ENCODE results near the gene C1orf167. TPM values are rescaled to one million over a fixed set of nuclear protein-coding genes. Genes with fewer than 3 reads are reported as not detected.

Gene C1orf167
- total and polyA plus RNA-seq, 10 donors = 0.74 to 4.8 (median 0.88) TPM; not detected in 1

- Histone ChIP-seq H3K36me3 (peaks cover 0 to 16% (median under 1%) of the 10 kb centered on the region in 6 donors), H3K27ac (peak overlapping the region; percentile 43 to 91 (median 76)), H3K4me1 (peaks cover 37 to 56% (median 51%) of the 10 kb centered on the region in 6 donors), H3K9me3 (no peaks in the 10 kb centered on the region), H3K27me3 (replicated peaks in 1 of 7) (no peaks in the 10 kb centered on the region), H3K4me3 (peak overlapping the region in 5 of 8 donors; percentile 10 to 59 (median 25))
- 58 to 67% (median 66%) methylated on average over 14 to 21 of the region's 21 CpGs for WGBS, 5 donors
- TF ChIP-seq POLR2A (IDR thresholded peaks at IDR 0.05) (no peak), POLR2AphosphoS5 (IDR thresholded peaks at IDR 0.05) (peak in 1 of 3 donors; percentile 69), CTCF (IDR thresholded peaks at IDR 0.05 in 8 of 11, conservative IDR thresholded peaks at IDR 0.05 in 3 of 11) (no peak)
- peak; percentile 67 for DNase-seq
- intact Hi-C loops (cut with DNase I; ENCODE audit: low total_unique reads) = no loop called here
Observed at GRCh38 chr1:11784256-11784992, 22.4 kb downstream of the C1orf167 start.

- H3K36me3 ChIP-seq = peaks cover 0 to 23% (median 6%) of the 10 kb centered on the region in 6 donors
- no peaks in the 10 kb centered on the region for H3K27me3 ChIP-seq (replicated peaks in 1 of 7)
- H3K4me1 ChIP-seq = peaks cover 43 to 64% (median 59%) of the 10 kb centered on the region in 6 donors
- intact Hi-C loops (cut with DNase I; ENCODE audit: low total_unique reads) = no loop called here
- peak overlapping the region; percentile 43 to 91 (median 76) for H3K27ac ChIP-seq
- 7 to 21% (median 10%) methylated on average over 17 to 30 of the region's 30 CpGs for WGBS, 5 donors
- peak overlapping the region in 6 of 8 donors; percentile 10 to 59 (median 24) for H3K4me3 ChIP-seq
- TF ChIP-seq POLR2AphosphoS5 (IDR thresholded peaks at IDR 0.05) = peak; percentile 81 to 92 (median 86)
- TF ChIP-seq CTCF (IDR thresholded peaks at IDR 0.05 in 8 of 11, conservative IDR thresholded peaks at IDR 0.05 in 3 of 11) = peak; percentile 66 to 94 (median 88)
- peak in 1 of 3 donors; percentile 12 for TF ChIP-seq POLR2A (IDR thresholded peaks at IDR 0.05)
- H3K9me3 ChIP-seq = no peaks in the 10 kb centered on the region
- peak; percentile 93 for DNase-seq
Observed at GRCh38 chr1:11784993-11785769, 23.2 kb downstream of the C1orf167 start.

GRCh38 chr1:11786168-11786567 lies 24.2 kb downstream of the C1orf167 start:
- no peak for DNase-seq
- Histone ChIP-seq H3K27me3 (replicated peaks in 1 of 7) (no peaks in the 10 kb centered on the region), H3K36me3 (peaks cover 0 to 33% (median 12%) of the 10 kb centered on the region in 6 donors), H3K4me1 (peaks cover 50 to 74% (median 68%) of the 10 kb centered on the region in 6 donors), H3K9me3 (no peaks in the 10 kb centered on the region), H3K4me3 (no peak overlapping the region), H3K27ac (peak overlapping the region in 3 of 8 donors; percentile 85 to 91 (median 86))
- 54 to 63% (median 56%) methylated on average over 5 of the region's 5 CpGs for WGBS, 5 donors
- intact Hi-C loops (cut with DNase I; ENCODE audit: low total_unique reads) = no loop called here
- TF ChIP-seq POLR2AphosphoS5 (IDR thresholded peaks at IDR 0.05) (peak in 1 of 3 donors; percentile 26), POLR2A (IDR thresholded peaks at IDR 0.05) (no peak)

- Histone ChIP-seq H3K27me3 (replicated peaks in 1 of 7) (no peaks in the 10 kb centered on the region), H3K27ac (peak overlapping the region; percentile 35 to 91 (median 86)), H3K9me3 (no peaks in the 10 kb centered on the region), H3K4me1 (peaks cover 54 to 85% (median 74%) of the 10 kb centered on the region in 6 donors), H3K4me3 (no peak overlapping the region), H3K36me3 (peaks cover 0 to 45% (median 23%) of the 10 kb centered on the region in 6 donors)
- WGBS, 5 donors = 54 to 70% (median 67%) methylated on average over 12 to 16 of the region's 16 CpGs
- DNase-seq = no peak
- intact Hi-C loops (cut with DNase I; ENCODE audit: low total_unique reads) = no loop called here
- TF ChIP-seq POLR2AphosphoS5 (IDR thresholded peaks at IDR 0.05) (peak; percentile 16 to 67 (median 61)), CTCF (IDR thresholded peaks at IDR 0.05 in 8 of 11, conservative IDR thresholded peaks at IDR 0.05 in 3 of 11) (no peak)
Observed at GRCh38 chr1:11787251-11787803, 25.3 kb downstream of the C1orf167 start.
